Fibroblast of lung (primary cell): Measurements from ENCODE around the gene KCNA3.

Experiments used
- CTCF ChIP-seq, 2 donors: IDR thresholded peaks in 1 of 2; conservative IDR thresholded peaks in 1 of 2; 1 replicate in 1 of 2; 2 replicates in 1 of 2; pipeline ENCODE4 v1.5.1; 2011 to 2012; ENCODE audit warnings: low read length in 2 of 2, control low read depth in 1 of 2, inconsistent platforms in 1 of 2, low read depth in 1 of 2, mild to moderate bottlenecking in 1 of 2
- EZH2 ChIP-seq: IDR thresholded peaks from 2 replicates; pipeline ENCODE4 v1.5.1; 2012; ENCODE audit warnings: low read length, control low read depth, mild to moderate bottlenecking; ENCODE audit errors: missing control alignments

DNA sequence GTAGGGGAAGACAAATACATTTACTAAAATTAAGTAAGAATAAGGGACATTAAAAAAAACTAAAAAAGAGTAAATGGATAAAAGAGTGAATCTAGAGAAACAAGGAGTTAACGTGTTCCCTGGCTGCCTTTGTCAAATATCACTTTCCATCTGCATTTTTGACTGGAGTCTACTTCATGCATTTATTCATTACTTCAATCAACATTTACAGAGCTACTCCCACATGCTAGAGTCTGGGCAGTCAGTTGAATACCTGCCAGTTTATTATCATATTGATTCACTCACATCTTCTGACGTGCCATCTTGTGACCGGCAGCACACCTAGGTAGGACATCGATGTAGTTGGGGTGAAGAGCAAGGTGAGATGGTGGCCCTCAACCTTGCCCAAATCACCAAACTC is 35.6 kb upstream of the KCNA3 start:
- TF ChIP-seq CTCF (conservative IDR thresholded peaks at IDR 0.05 in 1 of 2, IDR thresholded peaks at IDR 0.05 in 1 of 2; ENCODE audit: low read depth in 1 of 2, low read length in 2 of 2) (no peak), EZH2 (no peak)
